ENCODE results near the gene PCDHB16. TPM values are rescaled to one million over a fixed set of nuclear protein-coding genes. Genes with fewer than 3 reads are reported as not detected.
A peak's percentile ranks its signal among the peaks of the same experiment; 100 is the strongest.
"Not testable (repeated sequence)": the region's sequence is repeated elsewhere in the genome, so short reads cannot be mapped to it uniquely, and the experiment has no call there.

The PCDHB16 gene
- total RNA-seq, 1 donor from 2014 or later, result 4.1 TPM

GRCh38 chr5:141184117-141184855, 2.1 kb downstream of the PCDHB16 start:
- not testable (repeated sequence) for DNase-seq (ENCODE audit: low spot score)

- DNase-seq (ENCODE audit: low spot score), result no peak
Observed at GRCh38 chr5:141186897-141187512, 4.8 kb downstream of the PCDHB16 start, which contains the start of gene PCDHB9. PCDHB9 (plus strand) TSS chr5:141187161; CDS start chr5:141187319, 158 bp downstream.

GRCh38 chr5:141188682-141189081, 6.5 kb downstream of the PCDHB16 start:
- DNase-seq (ENCODE audit: low spot score), result not testable (repeated sequence)

- DNase-seq (ENCODE audit: low spot score), result not testable (repeated sequence)
Observed at GRCh38 chr5:141189131-141189530, 6.9 kb downstream of the PCDHB16 start.

- DNase-seq (ENCODE audit: low spot score), result no peak
Observed at GRCh38 chr5:141192110-141192725, 10.0 kb downstream of the PCDHB16 start, which contains the start of gene PCDHB10. PCDHB10 (plus strand) TSS chr5:141192353; CDS start chr5:141192553, 200 bp downstream.

GRCh38 chr5:141194332-141194731, 12.1 kb downstream of the PCDHB16 start:
- DNase-seq (ENCODE audit: low spot score), result not testable (repeated sequence)

- DNase-seq (ENCODE audit: low spot score), result no peak
Observed at GRCh38 chr5:141196363-141196762, 14.2 kb downstream of the PCDHB16 start.

- no peak for DNase-seq (ENCODE audit: low spot score)
Observed at GRCh38 chr5:141199359-141200235, 17.4 kb downstream of the PCDHB16 start, which contains the start of gene PCDHB11. PCDHB11 (plus strand) TSS chr5:141199627; CDS start chr5:141199775, 148 bp downstream.

- DNase-seq (ENCODE audit: low spot score), result not testable (repeated sequence)
Observed at GRCh38 chr5:141201126-141201525, 18.9 kb downstream of the PCDHB16 start.

GRCh38 chr5:141201646-141202045, 19.5 kb downstream of the PCDHB16 start:
- DNase-seq (ENCODE audit: low spot score), result not testable (repeated sequence)

GRCh38 chr5:141208478-141208877, 26.3 kb downstream of the PCDHB16 start, which contains the start of gene PCDHB12:
PCDHB12 (plus strand) TSS chr5:141208719; CDS start chr5:141208908, 189 bp downstream.
- no peak for DNase-seq (ENCODE audit: low spot score)

GRCh38 chr5:141210281-141210680, 28.1 kb downstream of the PCDHB16 start:
- not testable (repeated sequence) for DNase-seq (ENCODE audit: low spot score)

- DNase-seq (ENCODE audit: low spot score), result not testable (repeated sequence)
Observed at GRCh38 chr5:141210849-141211248, 28.7 kb downstream of the PCDHB16 start.

- DNase-seq (ENCODE audit: low spot score), result not testable (repeated sequence)
Observed at GRCh38 chr5:141213656-141214339, 31.6 kb downstream of the PCDHB16 start, which contains the start of gene PCDHB13. PCDHB13 (plus strand) TSS chr5:141213919; CDS start chr5:141214124, 205 bp downstream.

- not testable (repeated sequence) for DNase-seq (ENCODE audit: low spot score)
Observed at GRCh38 chr5:141214583-141214982, 32.4 kb downstream of the PCDHB16 start.

- DNase-seq (ENCODE audit: low spot score), result not testable (repeated sequence)
Observed at GRCh38 chr5:141215504-141215903, 33.3 kb downstream of the PCDHB16 start.

GRCh38 chr5:141216035-141216434, 33.8 kb downstream of the PCDHB16 start:
- DNase-seq (ENCODE audit: low spot score), result not testable (repeated sequence)

GRCh38 chr5:141223112-141223783, 41.1 kb downstream of the PCDHB16 start, which contains the start of gene PCDHB14:
PCDHB14 (plus strand) TSS chr5:141223343; CDS start chr5:141223506, 163 bp downstream.
- peak; percentile 10 for DNase-seq (ENCODE audit: low spot score)

GRCh38 chr5:141224844-141225243, 42.7 kb downstream of the PCDHB16 start:
- DNase-seq (ENCODE audit: low spot score), result not testable (repeated sequence)
